HCT116 (cell line): ENCODE data around the gene ARMH4. TPM values are rescaled to one million over a fixed set of nuclear protein-coding genes. Genes with fewer than 3 reads are reported as not detected.

Experiments used
- ATAC-seq: fragments of 200-7000 bp; cut with Tn5 transposase; 2 replicates; pipeline ENCODE4 v1.9.1; 2020; ENCODE audit warnings: mild to moderate bottlenecking, moderate library complexity
- BruUV-seq: library from RNA; stranded (reverse); fragments of 400-500 nt; replicated peaks from 2 replicates; lab custom pipeline; 2021; lab: Mats Ljungman, UMichigan
- CTCF ChIA-PET: fragments of 300-600 bp; sonication (Branson Sonifier 250); formaldehyde crosslinking; loops from one replicate; lab custom pipeline; 2021; ENCODE audit warnings: antibody characterized with exemption; lab: Charles Lee
- POLR2A ChIA-PET: fragments of 300-600, 350-600 bp; sonication (Branson Sonifier 250); formaldehyde crosslinking; loops from one replicate; lab custom pipeline; 2021; ENCODE audit warnings: antibody characterized with exemption; lab: Charles Lee
- RAD21 ChIA-PET, 2 experiments: fragments of 300-600 bp; sonication (Branson Sonifier 250); formaldehyde crosslinking; loops; one replicate each; lab custom pipeline; 2023; ENCODE audit warnings: low total read pairs in 2 of 2; ENCODE audit not compliant: uncharacterized antibody in 2 of 2, unreplicated experiment in 2 of 2, low non-redundant PET in 1 of 2; lab: Charles Lee
- DNase-seq: peaks from one replicate; pipeline ENCODE4 v3.0.0-alpha.2; 2010; ENCODE audit warnings: low read depth, low spot score
- H2AFZ ChIP-seq: fragments of 200-600 bp; shearing (Covaris generic), sonication (generic); 2 replicates; pipeline ENCODE4 v1.6.1; 2017; ENCODE audit warnings: low read depth, mixed run types, mixed read lengths, antibody characterized with exemption, low read length; ENCODE audit not compliant: poor library complexity, severe bottlenecking
- H3K27ac ChIP-seq: 2 replicates; pipeline ENCODE4 v1.5.1; 2012; ENCODE audit warnings: low read depth, low read length
- H3K27me3 ChIP-seq: fragments of 200-600 bp; sonication (generic); 2 replicates; pipeline ENCODE4 v1.6.1; 2016; ENCODE audit warnings: mixed run types, low read length, mixed read lengths; ENCODE audit not compliant: insufficient read depth
- H3K36me3 ChIP-seq, 2 experiments: fragments of 200-500 bp in 1 of 2; fragments of 200-600 bp in 1 of 2; sonication (Bioruptor generic) in 1 of 2; sonication (generic) in 1 of 2; 2 replicates each; pipeline versions ENCODE4 v1.5.1 to v1.6.1; 2014 to 2016; ENCODE audit warnings: low read length in 2 of 2, inconsistent platforms in 1 of 2, mixed read lengths in 1 of 2, mixed run types in 1 of 2; ENCODE audit not compliant: insufficient read depth in 2 of 2, control insufficient read depth in 1 of 2
- H3K4me1 ChIP-seq, 2 experiments: fragments of 200-600 bp in 1 of 2; sonication (generic) in 1 of 2; 2 replicates each; pipeline versions ENCODE4 v1.5.1 to v1.6.1; 2012 to 2017; ENCODE audit warnings: low read length in 2 of 2, inconsistent platforms in 1 of 2, mild to moderate bottlenecking in 1 of 2, mixed read lengths in 1 of 2, mixed run types in 1 of 2, moderate library complexity in 1 of 2; ENCODE audit not compliant: insufficient read depth in 2 of 2, control insufficient read depth in 1 of 2
- H3K4me2 ChIP-seq: fragments of 200-600 bp; sonication (generic); 2 replicates; pipeline ENCODE4 v1.6.1; 2017; ENCODE audit warnings: mixed run types, low read length, mixed read lengths
- H3K4me3 ChIP-seq, 2 experiments: fragments of 200-600 bp in 1 of 2; sonication (generic) in 1 of 2; replicated peaks in 1 of 2; 2 replicates each; pipeline ENCODE4 v1.5.1; 2011 to 2016; ENCODE audit warnings: low read length in 2 of 2, control low read depth in 1 of 2, low read depth in 1 of 2, mild to moderate bottlenecking in 1 of 2, mixed read lengths in 1 of 2, mixed run types in 1 of 2
- H3K79me2 ChIP-seq: fragments of 200-600 bp; sonication (generic); 2 replicates; pipeline ENCODE4 v1.6.1; 2017; ENCODE audit warnings: mild to moderate bottlenecking, mixed run types, low read length, moderate library complexity, mixed read lengths; ENCODE audit not compliant: insufficient read depth
- H3K9ac ChIP-seq: fragments of 200-600 bp; sonication (generic); 2 replicates; pipeline ENCODE4 v1.6.1; 2016; ENCODE audit warnings: low read length, mixed read lengths
- H3K9me2 ChIP-seq: fragments of 200-600 bp; sonication (generic), shearing (Covaris generic); 2 replicates; pipeline ENCODE4 v1.6.1; 2017; ENCODE audit warnings: mixed run types, mild to moderate bottlenecking, moderate library complexity; ENCODE audit not compliant: insufficient read depth
- H3K9me3 ChIP-seq, 2 experiments: fragments of 200-500 bp in 1 of 2; fragments of 200-600 bp in 1 of 2; sonication (Bioruptor generic) in 1 of 2; sonication (generic) in 1 of 2; 2 replicates each; pipeline ENCODE4 v1.6.1; 2014 to 2017; ENCODE audit warnings: low read length in 2 of 2, mixed read lengths in 2 of 2, inconsistent platforms in 1 of 2, low read depth in 1 of 2, mild to moderate bottlenecking in 1 of 2, mixed run types in 1 of 2, moderate library complexity in 1 of 2; ENCODE audit not compliant: control insufficient read depth in 1 of 2, insufficient read depth in 1 of 2
- H4K20me1 ChIP-seq: fragments of 200-600 bp; sonication (generic), shearing (Covaris generic); 2 replicates; pipeline ENCODE4 v1.6.1; 2017; ENCODE audit warnings: mixed run types, mild to moderate bottlenecking, moderate library complexity; ENCODE audit not compliant: insufficient read depth
- CBX3 ChIP-seq: IDR thresholded peaks from 2 replicates; pipeline ENCODE4 v1.6.1; 2012; ENCODE audit warnings: low read depth
- ELF1 ChIP-seq: IDR thresholded peaks from 2 replicates; pipeline ENCODE4 v1.6.1; 2012; ENCODE audit warnings: low read depth, borderline replicate concordance
- EZH2 ChIP-seq: fragments of 200-600 bp; sonication (generic); IDR thresholded peaks from 2 replicates; pipeline ENCODE4 v1.6.1; 2017; ENCODE audit warnings: antibody characterized with exemption, mixed run types
- FOSL1 ChIP-seq: IDR thresholded peaks from 2 replicates; pipeline ENCODE4 v1.6.1; 2012; ENCODE audit warnings: low read depth
- SP1 ChIP-seq: IDR thresholded peaks from 2 replicates; pipeline ENCODE4 v1.6.1; 2012; ENCODE audit warnings: low read depth
- TCF7L2 ChIP-seq: IDR thresholded peaks from 2 replicates; pipeline ENCODE4 v1.7.0; 2011; ENCODE audit warnings: borderline replicate concordance, inconsistent platforms; ENCODE audit not compliant: insufficient read depth, insufficient read length; ENCODE audit errors: extremely low read depth
- YY1 ChIP-seq: IDR thresholded peaks from 2 replicates; pipeline ENCODE4 v1.6.1; 2011; ENCODE audit warnings: low read length, low read depth, moderate library complexity, mild to moderate bottlenecking; ENCODE audit not compliant: insufficient replicate concordance; ENCODE audit errors: extremely low read depth
- ZFX ChIP-seq: fragments of 450-650 bp; IDR thresholded peaks from 2 replicates; pipeline ENCODE4 v1.6.1; 2017
- intact Hi-C: fragments of 100-400 bp; cut with micrococcal nuclease; formaldehyde crosslinking; loops from 2 replicates; pipeline ENCODE4 v1.10.0; 2022
- total RNA-seq: library from RNA; stranded (reverse); gene quantifications from one replicate; pipeline ENCODE4 v1.2.1, GENCODE V29; 2021; ENCODE audit not compliant: unreplicated experiment
- TF ChIP-seq, protein P1 (sequence below): IDR thresholded peaks from 2 replicates; pipeline ENCODE4 v1.6.1; 2012
- TF ChIP-seq, protein P2 (sequence below): IDR thresholded peaks from 2 replicates; pipeline ENCODE4 v1.6.1; 2011; ENCODE audit warnings: mild to moderate bottlenecking, low read length, moderate library complexity; ENCODE audit not compliant: insufficient replicate concordance; ENCODE audit errors: extremely low read depth

ARMH4 gene
- total RNA-seq, 1 experiment from 2014 or later: 1.7 TPM

DNA sequence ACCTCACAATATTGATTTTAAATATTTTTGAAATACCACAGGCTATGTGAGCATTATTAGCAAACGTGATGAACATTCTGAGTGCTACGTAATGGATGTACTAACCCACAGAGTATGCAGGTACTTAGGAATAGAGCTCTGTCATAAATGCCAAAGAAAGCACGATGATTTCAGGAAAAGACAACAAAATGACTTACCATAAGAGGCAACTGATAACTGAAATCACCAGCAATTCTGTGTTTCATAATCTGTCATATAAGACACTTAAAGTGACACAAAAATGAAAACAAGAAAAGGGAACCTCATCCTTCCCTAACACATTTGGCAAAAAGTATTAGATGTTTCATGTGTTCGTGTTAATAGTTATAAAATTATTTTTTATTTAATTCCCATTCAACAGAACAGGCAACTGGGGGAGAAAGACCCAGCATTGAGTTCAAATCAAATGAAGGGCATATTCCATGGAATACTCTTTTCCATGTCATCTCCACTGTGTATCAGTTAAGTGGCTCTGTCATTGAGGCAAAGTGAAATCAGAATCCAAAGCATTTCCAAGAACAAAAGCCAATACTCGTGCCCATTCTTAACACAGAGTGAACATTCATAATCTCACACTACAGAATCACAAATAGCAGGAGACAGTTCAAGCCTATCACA is 30.4 kb downstream of the ARMH4 start:
- no TSS peak for BruUV-seq
- intact Hi-C loops: no loop called here
- Histone ChIP-seq H3K27ac (no peak overlapping the region), H3K36me3 (no peaks in the 10 kb centered on the region), H3K27me3 (no peaks in the 10 kb centered on the region), H3K9ac (no peak overlapping the region), H4K20me1 (no peaks in the 10 kb centered on the region), H3K79me2 (no peaks in the 10 kb centered on the region), H3K4me1 (no peaks in the 10 kb centered on the region), H3K9me2 (no peaks in the 10 kb centered on the region), H2AFZ (no peak overlapping the region), H3K4me3 (no peak overlapping the region), H3K4me2 (no peak overlapping the region), H3K9me3 (peaks cover 0 to 5% of the 10 kb centered on the region in 2 experiments; a peak in 1 of 4 replicates)
- ATAC-seq (no peak), DNase-seq (no peak)
- POLR2A ChIA-PET: no interaction called here
- TF ChIP-seq ELF1 (no peak), SP1 (no peak), EZH2 (no peak), TCF7L2 (no peak), ZFX (no peak), FOSL1 (no peak), YY1 (no peak), CBX3 (no peak)
- TF ChIP-seq, protein P1, sequence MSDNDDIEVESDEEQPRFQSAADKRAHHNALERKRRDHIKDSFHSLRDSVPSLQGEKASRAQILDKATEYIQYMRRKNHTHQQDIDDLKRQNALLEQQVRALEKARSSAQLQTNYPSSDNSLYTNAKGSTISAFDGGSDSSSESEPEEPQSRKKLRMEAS: no peak
- TF ChIP-seq, protein P2, sequence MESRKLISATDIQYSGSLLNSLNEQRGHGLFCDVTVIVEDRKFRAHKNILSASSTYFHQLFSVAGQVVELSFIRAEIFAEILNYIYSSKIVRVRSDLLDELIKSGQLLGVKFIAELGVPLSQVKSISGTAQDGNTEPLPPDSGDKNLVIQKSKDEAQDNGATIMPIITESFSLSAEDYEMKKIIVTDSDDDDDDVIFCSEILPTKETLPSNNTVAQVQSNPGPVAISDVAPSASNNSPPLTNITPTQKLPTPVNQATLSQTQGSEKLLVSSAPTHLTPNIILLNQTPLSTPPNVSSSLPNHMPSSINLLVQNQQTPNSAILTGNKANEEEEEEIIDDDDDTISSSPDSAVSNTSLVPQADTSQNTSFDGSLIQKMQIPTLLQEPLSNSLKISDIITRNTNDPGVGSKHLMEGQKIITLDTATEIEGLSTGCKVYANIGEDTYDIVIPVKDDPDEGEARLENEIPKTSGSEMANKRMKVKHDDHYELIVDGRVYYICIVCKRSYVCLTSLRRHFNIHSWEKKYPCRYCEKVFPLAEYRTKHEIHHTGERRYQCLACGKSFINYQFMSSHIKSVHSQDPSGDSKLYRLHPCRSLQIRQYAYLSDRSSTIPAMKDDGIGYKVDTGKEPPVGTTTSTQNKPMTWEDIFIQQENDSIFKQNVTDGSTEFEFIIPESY: no peak
- RAD21 ChIA-PET: no interaction called here
- CTCF ChIA-PET: no interaction called here
